AG09309 (cell line): ENCODE measurements around the gene FOXP4.

Experiments used
- DNase-seq: peaks from one replicate; pipeline ENCODE4 v3.0.0-alpha.2; 2010; ENCODE audit warnings: low read depth
- H3K4me3 ChIP-seq: 2 replicates; pipeline ENCODE4 v1.5.1; 2011; ENCODE audit warnings: mild to moderate bottlenecking, low read depth, low read length, moderate library complexity; ENCODE audit not compliant: control insufficient read depth
- CTCF ChIP-seq: IDR thresholded peaks from 2 replicates; pipeline ENCODE4 v1.5.1; 2011; ENCODE audit warnings: mild to moderate bottlenecking, low read depth, low read length, inconsistent platforms; ENCODE audit not compliant: insufficient read depth, control insufficient read depth; ENCODE audit errors: missing control alignments

FOXP4 gene

DNA sequence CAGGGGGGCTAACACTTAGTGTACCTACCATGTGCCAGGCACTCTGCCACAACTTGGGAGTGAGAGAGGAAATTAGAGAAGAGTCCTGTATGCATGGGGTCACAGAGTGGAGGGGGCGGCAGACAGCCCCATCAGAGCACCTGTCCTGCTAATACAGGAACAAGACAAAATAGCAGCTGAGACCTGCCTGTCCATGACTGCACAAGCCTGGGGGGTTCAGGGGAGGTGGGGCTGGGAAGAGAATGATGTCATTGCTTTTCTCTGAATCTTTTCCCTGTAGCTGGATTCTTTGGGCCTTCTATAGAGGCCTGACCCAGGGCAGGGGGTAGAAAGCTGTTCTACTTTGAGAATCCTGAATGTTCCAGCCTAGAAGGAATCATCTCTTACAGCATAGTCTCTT is 37.4 kb downstream of the FOXP4 start:
- TF ChIP-seq CTCF, result no peak
- H3K4me3 ChIP-seq, result no peak overlapping the region
- no peak for DNase-seq

DNA sequence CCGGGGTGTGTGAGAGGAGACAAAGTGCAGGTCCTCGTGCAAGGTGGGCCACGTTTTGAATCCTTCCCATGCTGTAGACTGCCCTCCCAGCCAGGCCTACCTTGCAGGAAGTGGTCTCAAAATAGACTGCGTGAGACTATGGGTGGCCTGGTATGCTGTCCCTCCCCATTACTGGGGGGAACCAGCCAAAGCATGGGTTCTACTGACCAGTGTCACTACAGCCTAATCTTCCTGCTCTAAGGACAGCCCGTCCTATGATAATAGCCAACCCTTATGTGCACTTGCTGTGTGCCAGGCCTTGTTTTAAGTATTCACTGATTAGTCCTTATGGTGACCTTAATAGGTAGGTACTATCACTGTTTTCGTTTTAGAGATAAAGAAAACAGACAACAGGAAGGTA is 38.0 kb downstream of the FOXP4 start:
- no peak for DNase-seq
- no peak for TF ChIP-seq CTCF
- no peak overlapping the region for H3K4me3 ChIP-seq

DNA sequence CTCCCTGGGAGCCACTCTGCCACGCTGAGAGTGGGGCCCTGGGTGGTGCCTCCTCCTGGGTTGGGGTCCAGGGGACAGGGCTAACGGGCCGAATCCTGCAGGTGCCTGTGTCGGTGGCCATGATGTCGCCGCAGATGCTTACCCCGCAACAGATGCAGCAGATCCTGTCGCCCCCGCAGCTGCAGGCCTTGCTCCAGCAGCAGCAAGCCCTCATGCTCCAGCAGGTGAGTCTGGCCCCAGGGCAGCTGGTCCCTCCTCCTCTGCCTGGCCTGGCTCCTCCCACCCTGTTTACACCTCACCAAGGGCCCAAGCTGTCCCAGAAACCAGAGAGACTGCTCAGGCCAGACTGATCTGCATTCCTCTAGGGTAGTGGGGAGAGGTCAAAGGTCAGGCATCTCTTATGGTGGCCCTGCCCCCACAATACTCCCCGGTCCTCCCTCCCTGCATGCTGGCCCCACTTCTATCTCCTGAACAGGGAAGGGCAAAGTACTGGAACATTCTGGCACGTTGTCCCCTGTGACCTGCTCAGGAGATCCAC is 38.6 kb downstream of the FOXP4 start:
- TF ChIP-seq CTCF, result no peak
- DNase-seq, result no peak
- H3K4me3 ChIP-seq, result no peak overlapping the region

- no peak overlapping the region for H3K4me3 ChIP-seq
- TF ChIP-seq CTCF, result no peak
- DNase-seq, result no peak
These were observed 39.4 kb downstream of the FOXP4 start for GRCh38 chr6:41585605-41586004.

- no peak for DNase-seq
- no peak overlapping the region for H3K4me3 ChIP-seq
- no peak for TF ChIP-seq CTCF
These were observed 40.2 kb downstream of the FOXP4 start for GRCh38 chr6:41586252-41587007.

- no peak overlapping the region for H3K4me3 ChIP-seq
- no peak for DNase-seq
- TF ChIP-seq CTCF, result no peak
These were observed 41.1 kb downstream of the FOXP4 start for GRCh38 chr6:41587131-41587879.
